Measurements from ENCODE around the gene EIF4ENIF1. TPM values are rescaled to one million over a fixed set of nuclear protein-coding genes. Genes with fewer than 3 reads are reported as not detected.

Gene EIF4ENIF1, protein sequence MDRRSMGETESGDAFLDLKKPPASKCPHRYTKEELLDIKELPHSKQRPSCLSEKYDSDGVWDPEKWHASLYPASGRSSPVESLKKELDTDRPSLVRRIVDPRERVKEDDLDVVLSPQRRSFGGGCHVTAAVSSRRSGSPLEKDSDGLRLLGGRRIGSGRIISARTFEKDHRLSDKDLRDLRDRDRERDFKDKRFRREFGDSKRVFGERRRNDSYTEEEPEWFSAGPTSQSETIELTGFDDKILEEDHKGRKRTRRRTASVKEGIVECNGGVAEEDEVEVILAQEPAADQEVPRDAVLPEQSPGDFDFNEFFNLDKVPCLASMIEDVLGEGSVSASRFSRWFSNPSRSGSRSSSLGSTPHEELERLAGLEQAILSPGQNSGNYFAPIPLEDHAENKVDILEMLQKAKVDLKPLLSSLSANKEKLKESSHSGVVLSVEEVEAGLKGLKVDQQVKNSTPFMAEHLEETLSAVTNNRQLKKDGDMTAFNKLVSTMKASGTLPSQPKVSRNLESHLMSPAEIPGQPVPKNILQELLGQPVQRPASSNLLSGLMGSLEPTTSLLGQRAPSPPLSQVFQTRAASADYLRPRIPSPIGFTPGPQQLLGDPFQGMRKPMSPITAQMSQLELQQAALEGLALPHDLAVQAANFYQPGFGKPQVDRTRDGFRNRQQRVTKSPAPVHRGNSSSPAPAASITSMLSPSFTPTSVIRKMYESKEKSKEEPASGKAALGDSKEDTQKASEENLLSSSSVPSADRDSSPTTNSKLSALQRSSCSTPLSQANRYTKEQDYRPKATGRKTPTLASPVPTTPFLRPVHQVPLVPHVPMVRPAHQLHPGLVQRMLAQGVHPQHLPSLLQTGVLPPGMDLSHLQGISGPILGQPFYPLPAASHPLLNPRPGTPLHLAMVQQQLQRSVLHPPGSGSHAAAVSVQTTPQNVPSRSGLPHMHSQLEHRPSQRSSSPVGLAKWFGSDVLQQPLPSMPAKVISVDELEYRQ
- 17.7 TPM for total RNA-seq

DNA sequence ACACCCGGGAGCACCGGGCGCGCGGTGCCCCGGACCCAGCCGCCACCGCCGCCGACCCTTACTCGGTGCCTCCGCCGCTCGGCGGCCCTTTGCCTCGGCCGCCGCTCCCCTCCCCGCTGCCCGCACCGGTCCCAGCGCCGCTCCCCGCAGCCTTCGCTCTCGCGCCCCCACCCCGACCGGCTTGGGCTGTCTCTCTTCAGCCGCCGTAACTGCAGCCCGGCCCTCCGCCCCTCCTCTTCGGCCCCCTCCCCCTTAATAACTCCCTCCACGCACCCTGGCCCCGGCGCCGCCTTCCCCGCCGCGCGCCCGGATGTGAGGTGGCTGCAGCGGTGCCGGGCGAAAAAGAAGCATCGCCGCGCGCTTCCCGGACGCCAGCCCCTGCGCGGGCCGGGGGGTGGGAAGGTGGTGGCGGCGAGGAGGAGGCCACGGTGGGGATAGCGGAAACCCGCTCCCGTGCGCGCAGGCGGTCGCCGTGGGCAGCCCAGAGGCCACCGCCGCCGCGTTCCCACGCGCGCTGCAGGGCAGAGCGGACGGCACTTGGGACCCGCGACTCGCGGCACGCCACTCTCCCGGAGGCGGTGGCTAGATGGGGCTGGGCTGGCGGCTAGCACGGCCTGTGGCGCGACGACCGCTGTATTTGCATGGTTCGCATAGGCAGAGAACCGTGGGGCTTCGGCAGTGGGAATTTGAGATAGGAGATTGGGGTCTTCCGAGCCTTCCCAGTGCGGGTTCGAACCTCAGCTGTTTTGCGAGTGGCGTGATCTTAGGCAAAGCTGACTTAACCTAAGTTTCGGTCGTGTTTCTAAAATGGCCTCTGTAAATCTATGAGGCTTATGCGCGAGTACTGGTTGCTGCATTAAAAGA lies at the start of gene EIF4ENIF1:
EIF4ENIF1 (minus strand) TSS at position 211 of the 864 bp plus-strand sequence. CDS start 1,124 bp downstream, outside the sequence.

DNA sequence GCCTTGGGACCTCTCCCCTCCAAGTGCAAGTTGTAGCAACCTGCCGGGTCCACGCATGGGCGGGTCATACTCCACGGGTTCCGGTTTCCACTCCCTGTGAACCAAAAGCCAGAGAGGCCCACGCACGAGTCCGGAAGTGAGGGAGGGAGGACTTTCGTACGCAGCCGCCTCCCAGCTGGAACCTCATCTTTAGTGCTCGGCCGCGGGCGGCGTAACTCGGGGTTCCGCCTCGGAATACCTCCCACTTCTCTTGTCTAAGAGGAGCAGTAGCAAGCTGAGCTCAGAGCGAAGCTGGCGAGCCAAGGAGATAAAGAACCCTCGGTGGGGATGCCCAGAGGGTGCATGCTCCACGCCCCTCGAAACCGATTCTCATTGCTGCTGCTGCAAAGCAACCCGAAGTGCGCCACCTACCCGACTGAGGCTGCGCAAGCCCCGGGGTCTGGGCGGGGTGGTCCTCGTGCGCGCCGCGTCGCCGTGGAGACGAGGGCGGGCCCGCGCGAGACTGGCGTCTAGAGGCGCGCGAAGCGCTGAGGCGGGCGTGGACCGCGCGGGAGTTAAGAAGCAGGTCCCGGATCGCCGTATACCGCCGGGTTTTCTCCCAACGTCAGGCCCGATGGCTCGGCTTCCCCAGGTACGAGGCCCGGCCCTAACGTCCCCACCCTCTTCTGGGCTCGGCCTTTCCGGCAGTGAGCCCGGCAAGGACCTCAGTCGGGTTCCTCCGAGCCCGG lies 6.5 kb upstream of the EIF4ENIF1 start, which contains the start of gene SFI1:
SFI1 (plus strand) TSS at position 530 of the 728 bp plus-strand sequence. CDS start 11,749 bp downstream, outside the sequence.

DNA sequence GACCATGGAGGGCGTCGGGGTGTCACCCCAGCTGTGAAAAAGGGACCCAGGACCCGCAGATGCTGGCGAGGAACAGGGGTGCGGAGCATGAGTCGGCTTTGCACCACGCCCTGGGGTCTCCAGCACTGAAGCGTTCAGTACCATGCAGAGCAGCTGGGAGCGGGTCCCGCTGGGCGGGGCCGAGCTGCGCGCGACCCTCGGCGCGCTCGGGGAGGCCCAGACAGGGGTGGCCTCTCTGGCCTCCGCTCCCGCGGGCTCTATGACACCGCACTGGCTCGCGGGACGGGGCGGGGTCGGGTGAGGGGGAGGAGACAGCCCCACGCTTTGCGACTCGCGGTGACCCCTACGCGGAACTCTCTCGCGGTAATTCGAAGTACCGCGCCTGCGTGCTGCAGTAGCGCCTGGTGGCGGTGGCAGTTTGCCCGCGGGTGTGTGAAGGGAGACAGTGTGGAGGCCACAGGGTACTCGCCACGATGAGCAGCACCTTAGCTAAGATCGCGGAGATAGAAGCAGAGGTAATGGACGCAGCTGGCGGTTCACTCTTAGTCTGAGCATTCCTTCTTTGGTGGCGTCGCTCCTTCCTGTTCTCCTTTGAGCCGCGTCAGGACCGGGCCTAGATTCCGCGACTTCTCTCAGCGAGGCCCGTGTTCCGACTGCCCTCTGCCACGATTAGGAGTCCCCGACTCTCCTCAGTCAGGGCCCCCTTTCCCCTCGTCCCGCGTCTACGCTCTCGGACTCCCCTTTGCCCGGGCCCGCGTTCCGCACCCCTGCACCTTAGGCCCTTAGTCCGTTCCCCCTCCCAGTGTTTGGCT lies 90.2 kb downstream of the EIF4ENIF1 start, which contains the start of gene DRG1:
DRG1 (plus strand) TSS at position 394 of the 812 bp plus-strand sequence; CDS start at position 474, 80 bp downstream.

Other genes starting within 250 kb of the EIF4ENIF1 start
- gene PIK3IP1, start 197.4 kb downstream of the EIF4ENIF1 start, total RNA-seq = 23.3 TPM
- 43.4 TPM for gene PATZ1, start 143.5 kb downstream of the EIF4ENIF1 start, total RNA-seq
- 80.5 TPM for gene DRG1, start 90.2 kb downstream of the EIF4ENIF1 start, total RNA-seq
- 37.3 TPM for gene SFI1, start 6.7 kb upstream of the EIF4ENIF1 start, total RNA-seq
- 45.3 TPM for gene PISD, start 172.4 kb upstream of the EIF4ENIF1 start, total RNA-seq

Measured in camera-type eye (tissue), 1 donor.